Neuron (in vitro differentiated cells): ENCODE measurements around the gene INAFM1.
"Not testable (repeated sequence)": the region's sequence is repeated elsewhere in the genome, so short reads cannot be mapped to it uniquely, and the experiment has no call there.

Experiments
- H2AFZ ChIP-seq: one replicate; pipeline ENCODE4 v1.6.1; 2013; ENCODE audit warnings: low read depth, mild to moderate bottlenecking, inconsistent platforms, low read length, moderate library complexity
- H3K27me3 ChIP-seq: one replicate; pipeline ENCODE4 v1.6.1; 2013; ENCODE audit warnings: low read length; ENCODE audit not compliant: insufficient read depth
- H3K36me3 ChIP-seq: one replicate; pipeline ENCODE4 v1.6.1; 2013; ENCODE audit warnings: low read length; ENCODE audit not compliant: insufficient read depth
- H3K4me1 ChIP-seq: one replicate; pipeline ENCODE4 v1.6.1; 2013; ENCODE audit warnings: low read length; ENCODE audit not compliant: insufficient read depth
- H3K4me3 ChIP-seq: 2 replicates; pipeline ENCODE4 v1.5.1; 2013; ENCODE audit warnings: mild to moderate bottlenecking, low read length, moderate library complexity
- H3K9me3 ChIP-seq: one replicate; pipeline ENCODE4 v1.6.1; 2013; ENCODE audit warnings: low read length

The INAFM1 gene

DNA sequence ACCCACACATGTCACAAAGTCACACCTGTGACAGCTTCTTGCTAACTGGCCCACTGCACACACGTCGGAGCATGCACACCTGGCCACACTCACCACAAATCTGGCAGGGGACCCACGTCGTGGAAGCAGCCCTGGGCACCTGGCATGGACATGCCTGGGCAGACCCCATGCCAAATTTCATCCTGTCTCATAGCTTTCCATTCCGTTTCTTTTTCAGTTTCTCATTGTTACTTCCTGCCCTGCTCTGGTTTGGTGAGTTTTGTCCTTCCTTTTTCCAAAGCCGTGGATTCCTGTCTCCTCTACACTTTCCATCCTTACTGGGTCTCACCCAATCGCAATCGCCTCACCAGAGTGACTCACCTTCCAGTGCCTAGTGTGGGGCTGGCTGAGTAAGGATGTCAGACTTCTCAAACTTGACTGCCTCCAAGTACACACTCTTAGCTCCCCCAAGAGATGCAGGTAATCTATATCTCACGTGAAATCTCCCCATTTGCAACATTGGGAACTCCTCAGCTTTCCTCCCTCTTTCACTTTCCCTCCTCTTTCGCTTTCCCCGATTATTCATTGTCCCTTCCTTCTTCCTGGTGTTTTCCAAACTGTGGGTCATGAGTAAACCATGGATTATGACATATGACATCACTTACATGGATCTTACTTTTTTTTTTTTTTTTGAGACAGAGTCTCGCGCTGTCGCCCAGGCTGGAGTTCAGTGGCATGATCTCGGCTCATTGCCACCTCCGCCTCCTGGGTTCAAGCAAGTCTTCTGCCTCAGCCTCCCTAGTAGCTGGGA lies 42.1 kb upstream of the INAFM1 start:
- H3K27me3 ChIP-seq = no peaks in the 10 kb centered on the region
- no peaks in the 10 kb centered on the region for H3K9me3 ChIP-seq
- H3K4me1 ChIP-seq = peaks cover 28% of the 10 kb centered on the region
- H3K36me3 ChIP-seq = no peaks in the 10 kb centered on the region
- H2AFZ ChIP-seq = no peak overlapping the region
- H3K4me3 ChIP-seq = no peak overlapping the region

DNA sequence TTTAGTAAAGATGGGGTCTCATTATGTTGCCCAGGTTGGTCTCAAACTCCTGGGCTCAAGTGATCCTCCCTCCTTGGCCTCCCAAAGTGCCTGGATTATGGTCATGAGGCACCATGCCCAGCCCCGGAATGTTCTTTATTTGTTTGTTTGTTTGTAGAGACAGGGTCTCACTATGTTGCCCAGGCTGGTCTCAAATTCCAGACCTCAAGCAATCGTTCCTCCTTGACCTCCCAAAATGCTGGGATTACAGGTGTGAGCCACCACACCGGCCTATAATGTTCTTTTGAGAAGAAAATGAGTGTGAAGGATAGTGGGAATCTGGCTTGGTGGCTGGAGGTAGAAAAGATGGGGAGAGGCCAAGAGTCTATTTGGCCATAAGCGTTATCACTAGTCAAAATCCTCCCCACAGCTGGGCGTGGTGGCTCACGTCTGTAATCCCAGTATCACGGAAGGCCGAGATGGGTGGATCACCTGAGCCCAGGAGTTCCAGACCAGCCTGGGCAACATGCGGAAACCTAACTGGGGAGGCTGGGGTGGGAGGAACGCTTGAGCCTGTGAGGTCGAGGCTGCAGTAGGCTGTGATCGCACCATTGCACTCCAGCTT lies 38.5 kb upstream of the INAFM1 start:
- H2AFZ ChIP-seq = no peak overlapping the region
- H3K36me3 ChIP-seq = no peaks in the 10 kb centered on the region
- no peaks in the 10 kb centered on the region for H3K27me3 ChIP-seq
- H3K4me1 ChIP-seq = peaks cover 35% of the 10 kb centered on the region
- H3K9me3 ChIP-seq = no peaks in the 10 kb centered on the region
- no peak overlapping the region for H3K4me3 ChIP-seq

GRCh38 chr19:47239152-47239551 lies 35.5 kb upstream of the INAFM1 start:
- H3K27me3 ChIP-seq = no peaks in the 10 kb centered on the region
- H3K9me3 ChIP-seq = no peaks in the 10 kb centered on the region
- no peak overlapping the region for H2AFZ ChIP-seq
- H3K4me3 ChIP-seq = peak overlapping the region; percentile 61
- peaks cover 39% of the 10 kb centered on the region for H3K4me1 ChIP-seq
- H3K36me3 ChIP-seq = no peaks in the 10 kb centered on the region

DNA sequence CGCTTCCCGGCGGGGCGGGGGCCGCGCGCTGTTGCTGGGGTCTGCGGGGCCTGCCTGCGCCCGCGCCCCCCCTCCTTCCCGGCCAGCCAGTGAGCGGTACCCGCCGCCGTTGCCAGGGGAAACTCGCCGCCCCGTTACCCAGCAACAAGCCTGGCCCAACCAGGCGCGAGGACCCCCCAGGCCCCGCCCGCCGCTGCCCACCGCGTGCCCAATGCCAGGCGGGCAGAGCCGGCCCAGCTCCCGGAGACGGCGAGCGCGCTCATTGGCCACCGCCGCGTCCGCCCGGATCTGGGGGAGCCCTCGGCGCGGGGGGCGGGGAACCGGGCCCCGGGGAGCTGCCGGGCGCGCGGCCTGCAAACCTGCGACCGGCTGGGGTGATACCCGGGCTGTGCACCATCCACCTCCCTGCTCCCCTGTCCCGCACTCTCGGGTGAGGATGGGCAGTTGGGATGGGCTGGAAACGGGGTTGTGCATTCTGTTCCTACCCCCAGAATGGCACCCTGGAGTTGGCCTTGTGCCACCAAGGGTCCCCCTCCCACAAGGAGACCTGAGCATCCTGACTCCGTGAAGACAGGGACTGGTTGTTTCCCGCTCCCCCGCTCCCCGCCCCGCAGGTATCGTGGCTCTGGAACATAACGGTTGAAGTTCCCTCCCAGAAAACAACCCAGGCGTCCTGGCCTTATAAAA lies 34.9 kb upstream of the INAFM1 start:
- Histone ChIP-seq H3K4me1 (peaks cover 39% of the 10 kb centered on the region), H3K36me3 (no peaks in the 10 kb centered on the region), H2AFZ (no peak overlapping the region), H3K9me3 (no peaks in the 10 kb centered on the region), H3K4me3 (peak overlapping the region; percentile 44), H3K27me3 (no peaks in the 10 kb centered on the region)

DNA sequence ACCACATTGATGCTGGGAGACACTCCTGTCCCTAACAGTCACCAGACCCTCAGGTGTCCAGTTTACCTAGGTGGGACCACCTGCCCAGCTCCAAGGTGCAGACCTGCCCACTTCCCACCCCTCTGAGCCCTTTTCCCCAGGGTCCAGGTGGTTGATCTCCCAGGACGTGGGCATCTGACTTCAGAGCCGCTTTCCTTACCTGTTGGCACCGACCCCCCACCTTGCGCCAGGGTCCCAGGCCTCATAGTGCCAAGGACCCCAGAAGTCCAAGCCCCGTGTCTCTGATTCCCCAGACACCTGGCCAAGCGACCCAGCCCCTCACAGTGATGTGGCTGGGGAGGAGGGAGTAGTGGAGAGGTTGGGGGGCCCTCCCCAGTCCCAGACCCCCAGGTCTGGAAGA lies 34.1 kb upstream of the INAFM1 start:
- no peak overlapping the region for H2AFZ ChIP-seq
- H3K36me3 ChIP-seq = no peaks in the 10 kb centered on the region
- H3K27me3 ChIP-seq = no peaks in the 10 kb centered on the region
- H3K4me1 ChIP-seq = peaks cover 39% of the 10 kb centered on the region
- H3K9me3 ChIP-seq = no peaks in the 10 kb centered on the region
- peak overlapping the region; percentile 44 for H3K4me3 ChIP-seq

GRCh38 chr19:47240996-47241918 lies 33.4 kb upstream of the INAFM1 start:
- Histone ChIP-seq H3K27me3 (no peaks in the 10 kb centered on the region), H2AFZ (no peak overlapping the region), H3K9me3 (no peaks in the 10 kb centered on the region), H3K4me3 (no peak overlapping the region), H3K36me3 (no peaks in the 10 kb centered on the region), H3K4me1 (peaks cover 39% of the 10 kb centered on the region)

DNA sequence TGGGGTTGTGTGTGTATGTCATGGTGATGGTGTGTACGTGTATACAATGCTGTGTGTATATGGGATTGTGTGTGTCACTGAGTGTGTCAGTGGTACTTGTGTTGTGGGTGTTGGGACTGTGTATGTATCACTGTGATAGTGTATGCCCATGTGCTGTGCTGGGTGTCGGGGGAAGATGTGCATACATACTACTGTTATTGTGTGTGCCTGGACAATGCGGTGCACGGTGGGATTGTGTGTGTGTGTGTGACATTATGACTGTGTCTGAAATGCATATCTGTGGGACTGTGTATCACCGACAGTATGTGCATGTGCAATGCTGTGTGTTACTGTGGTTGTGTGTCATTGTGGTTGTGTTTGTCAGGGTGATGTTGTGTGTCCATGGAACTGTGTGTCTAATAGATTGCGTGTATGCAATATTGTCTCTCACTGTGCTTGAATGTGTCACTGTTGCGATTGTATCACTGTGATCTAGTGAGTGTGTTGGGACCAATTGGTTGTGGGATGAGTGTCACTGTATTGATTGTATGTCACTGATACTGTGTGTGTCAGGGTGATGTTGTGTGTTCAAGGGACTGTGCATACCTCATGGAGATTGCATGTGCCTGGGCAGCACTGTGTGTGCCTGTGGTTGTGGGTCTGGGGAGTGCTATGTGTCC lies 32.6 kb upstream of the INAFM1 start:
- Histone ChIP-seq H3K4me3 (no peak overlapping the region), H3K9me3 (no peaks in the 10 kb centered on the region), H3K36me3 (no peaks in the 10 kb centered on the region), H2AFZ (no peak overlapping the region), H3K4me1 (peaks cover 39% of the 10 kb centered on the region), H3K27me3 (no peaks in the 10 kb centered on the region)

GRCh38 chr19:47243364-47243775 lies 31.3 kb upstream of the INAFM1 start:
- H3K27me3 ChIP-seq = no peaks in the 10 kb centered on the region

GRCh38 chr19:47243776-47244547 lies 30.7 kb upstream of the INAFM1 start:
- peak overlapping the region; percentile 35 for H3K4me3 ChIP-seq
- H2AFZ ChIP-seq = no peak overlapping the region
- no peaks in the 10 kb centered on the region for H3K36me3 ChIP-seq
- H3K27me3 ChIP-seq = no peaks in the 10 kb centered on the region
- peaks cover 34% of the 10 kb centered on the region for H3K4me1 ChIP-seq
- no peaks in the 10 kb centered on the region for H3K9me3 ChIP-seq

More at GRCh38 chr19:47243364-47243775, 31.3 kb upstream of the INAFM1 start:
- H3K4me3 ChIP-seq = peak overlapping the region; percentile 35
- no peaks in the 10 kb centered on the region for H3K9me3 ChIP-seq
- H3K36me3 ChIP-seq = no peaks in the 10 kb centered on the region
- peaks cover 39% of the 10 kb centered on the region for H3K4me1 ChIP-seq
- no peak overlapping the region for H2AFZ ChIP-seq

- no peaks in the 10 kb centered on the region for H3K36me3 ChIP-seq
- no peak overlapping the region for H3K4me3 ChIP-seq
- H3K27me3 ChIP-seq = no peaks in the 10 kb centered on the region
- H3K9me3 ChIP-seq = no peaks in the 10 kb centered on the region
- no peak overlapping the region for H2AFZ ChIP-seq
- H3K4me1 ChIP-seq = peaks cover 11% of the 10 kb centered on the region
Observed at GRCh38 chr19:47247308-47247990, 27.2 kb upstream of the INAFM1 start.

DNA sequence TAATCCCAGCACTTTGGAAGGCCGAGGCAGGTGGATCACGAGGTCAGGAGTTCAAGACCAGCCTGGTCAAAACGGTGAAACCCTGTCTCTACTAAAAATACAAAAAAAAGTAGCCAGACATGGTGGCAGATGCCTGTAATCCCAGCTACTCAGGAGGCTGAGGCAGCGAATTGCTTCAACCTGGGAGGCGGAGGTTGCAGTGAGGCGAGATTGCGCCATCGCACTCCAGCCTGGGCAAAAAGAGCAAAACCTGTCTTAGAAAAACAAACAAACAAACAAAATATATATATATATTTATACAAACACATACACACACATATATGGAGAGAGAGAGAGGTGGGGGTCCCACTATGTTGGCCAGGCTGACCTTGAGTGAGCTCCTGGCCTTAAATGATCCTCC lies 21.7 kb upstream of the INAFM1 start:
- H3K36me3 ChIP-seq, H2AFZ ChIP-seq, H3K4me1 ChIP-seq, H3K27me3 ChIP-seq, H3K4me3 ChIP-seq, H3K9me3 ChIP-seq: not testable (repeated sequence)
